DMS114 treated with DMSO at 0.1 percent for 48 hours (cell line): ENCODE measurements around the gene ZBTB8A.
"Not testable (repeated sequence)": the region's sequence is repeated elsewhere in the genome, so short reads cannot be mapped to it uniquely, and the experiment has no call there.

ENCODE experiments used
- DNase-seq: peaks from one replicate; lab custom pipeline; 2025; ENCODE audit not compliant: unreplicated experiment; lab: John Stamatoyannopoulos, UW

The ZBTB8A gene

DNA sequence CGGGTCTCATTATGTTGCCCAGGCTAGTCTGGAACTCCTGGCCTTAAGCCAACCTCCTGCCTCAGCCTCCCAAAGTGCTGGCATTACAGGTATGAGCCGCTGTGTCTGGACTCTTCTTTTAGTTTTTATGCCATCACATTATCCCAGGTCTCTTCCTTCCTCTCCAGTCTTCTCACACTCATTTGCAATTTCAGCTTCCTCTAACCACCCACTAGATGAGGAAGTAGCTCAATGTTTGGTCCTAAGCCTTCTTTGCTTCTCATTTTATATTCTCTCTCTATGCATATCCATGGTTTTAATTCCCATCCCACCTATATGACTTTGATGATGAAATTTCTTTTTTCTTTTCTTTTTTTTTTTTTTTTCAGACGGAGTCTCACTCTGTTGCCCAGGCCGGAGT is 3.1 kb upstream of the ZBTB8A start:
- DNase-seq, result no peak

DNA sequence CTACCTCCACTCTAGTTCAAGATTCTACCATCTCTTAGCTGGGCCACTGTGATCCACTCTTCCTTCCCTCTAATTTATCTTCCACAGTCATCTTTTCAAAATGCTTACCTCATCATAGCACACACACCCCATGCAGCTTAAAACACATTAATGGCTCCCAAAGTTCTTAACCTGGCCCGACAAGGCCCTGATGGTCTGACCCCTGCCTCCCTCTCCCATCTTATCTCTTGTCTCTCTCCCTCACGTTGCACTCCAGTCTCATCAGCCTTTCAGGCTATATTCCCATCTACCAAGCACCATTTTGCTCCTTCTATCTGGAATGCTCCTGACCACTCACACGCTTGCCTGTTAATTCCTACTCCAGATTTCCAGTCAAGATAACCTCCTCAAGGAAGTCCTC is 2.5 kb upstream of the ZBTB8A start:
- no peak for DNase-seq

DNA sequence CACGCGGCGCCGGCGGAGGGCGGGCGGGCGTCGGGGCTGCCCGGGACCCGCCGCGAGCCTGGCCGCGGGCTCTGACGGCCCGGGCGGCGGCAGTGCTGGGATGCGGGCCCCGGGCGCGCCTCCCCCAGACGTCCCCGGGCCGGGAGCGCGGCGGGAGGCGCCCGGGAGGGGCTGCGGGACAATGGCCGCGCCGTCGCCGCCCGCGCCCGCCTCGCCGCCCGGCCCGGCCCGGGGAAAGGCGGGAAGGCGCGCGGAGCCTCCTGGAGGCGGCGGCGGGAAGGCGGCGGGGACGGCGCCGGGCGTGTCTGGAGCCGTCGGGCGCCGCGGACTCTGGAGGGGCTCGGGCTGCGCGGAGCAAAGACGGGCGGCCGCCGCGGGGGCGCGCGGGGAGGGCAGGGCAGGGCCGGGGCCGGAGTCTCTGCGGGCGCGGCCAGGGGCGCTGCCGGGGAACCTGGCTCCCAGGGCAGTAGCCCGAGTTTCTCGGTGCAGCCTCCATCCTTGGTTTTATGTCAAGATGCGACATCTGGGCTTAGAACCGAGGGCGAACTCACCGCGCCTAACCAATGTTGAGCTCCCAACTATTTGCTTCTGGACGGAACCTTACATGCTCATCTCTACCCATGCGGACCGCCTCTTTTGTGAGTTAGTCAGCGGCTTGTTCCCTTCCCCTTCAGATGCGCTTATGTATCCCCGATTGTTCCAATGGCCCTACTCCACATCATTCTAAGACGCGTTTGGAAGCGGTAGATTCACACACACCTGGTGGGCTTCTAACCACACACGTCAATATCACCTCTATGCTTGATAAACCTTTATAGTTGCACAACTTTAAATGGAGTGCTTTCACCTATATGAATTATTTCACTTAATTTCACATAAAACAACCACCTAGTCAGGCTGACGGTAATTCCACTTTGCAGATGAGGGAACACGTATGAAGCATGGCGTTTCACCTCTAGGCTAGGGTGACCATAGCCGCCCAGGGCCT is 651 bp downstream of the ZBTB8A start:
- DNase-seq, result peak; percentile 9

DNA sequence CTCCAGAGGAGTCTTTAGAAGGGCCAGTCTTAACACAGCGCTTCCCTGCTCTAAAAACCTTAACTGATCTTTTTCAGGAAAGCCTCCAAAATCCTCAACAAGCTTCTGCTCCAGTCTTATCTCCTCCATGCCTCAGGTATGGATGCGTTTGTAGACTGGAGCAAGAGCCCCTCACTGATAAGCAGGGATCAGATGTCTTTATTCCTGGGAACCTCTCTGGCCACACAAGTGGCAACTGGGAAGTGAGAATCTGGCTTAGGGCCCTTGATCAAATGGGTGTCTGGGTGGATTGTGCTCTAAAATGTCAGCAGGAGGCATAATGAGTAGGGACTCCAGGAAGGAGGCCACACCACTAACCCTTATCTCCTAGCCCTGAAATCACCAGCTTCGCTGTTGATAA is 1.4 kb downstream of the ZBTB8A start:
- DNase-seq, result no peak

DNA sequence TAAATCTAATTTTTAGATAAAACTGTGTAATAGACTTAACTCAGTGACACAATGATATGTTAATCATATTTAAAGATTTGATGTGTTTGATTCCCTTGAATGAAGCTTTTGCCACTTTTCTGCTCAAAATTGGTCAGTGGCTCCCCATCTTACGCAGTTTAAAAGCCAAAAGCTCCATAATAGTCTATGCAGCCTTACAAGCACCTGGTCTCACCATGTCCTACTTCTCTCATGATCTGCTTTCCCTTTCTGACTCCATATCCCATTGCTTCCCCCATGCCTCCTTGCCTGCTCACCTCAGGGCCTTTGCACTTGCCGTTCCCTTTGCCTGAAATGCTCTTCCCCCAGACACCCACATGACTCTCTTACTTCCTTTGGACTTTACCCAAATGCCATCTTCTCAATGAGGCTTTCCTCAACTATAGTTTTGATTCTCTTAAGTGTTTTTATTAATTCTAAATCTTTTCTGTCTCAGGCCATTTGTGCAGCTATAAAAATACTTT is 1.9 kb downstream of the ZBTB8A start:
- no peak for DNase-seq

DNA sequence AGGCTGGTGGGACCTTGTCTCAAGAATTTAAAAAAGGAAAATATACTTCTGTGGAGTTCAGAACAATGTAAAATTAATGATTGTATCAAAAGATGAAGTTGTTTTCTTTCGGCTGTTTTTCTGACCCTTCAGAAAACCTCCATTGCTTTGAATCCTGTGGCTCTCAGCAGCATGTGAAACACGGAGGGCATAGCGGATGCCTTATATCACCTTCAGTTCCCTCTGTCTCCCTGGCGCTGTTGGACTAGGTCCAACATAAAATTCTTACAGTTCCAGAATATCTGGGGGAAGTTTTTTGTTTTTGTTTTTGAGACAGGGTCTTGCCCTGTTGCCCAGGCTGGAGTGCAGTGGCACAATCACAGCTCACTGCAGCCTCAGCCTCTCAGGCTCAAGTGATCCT is 7.4 kb downstream of the ZBTB8A start:
- DNase-seq, result no peak

DNA sequence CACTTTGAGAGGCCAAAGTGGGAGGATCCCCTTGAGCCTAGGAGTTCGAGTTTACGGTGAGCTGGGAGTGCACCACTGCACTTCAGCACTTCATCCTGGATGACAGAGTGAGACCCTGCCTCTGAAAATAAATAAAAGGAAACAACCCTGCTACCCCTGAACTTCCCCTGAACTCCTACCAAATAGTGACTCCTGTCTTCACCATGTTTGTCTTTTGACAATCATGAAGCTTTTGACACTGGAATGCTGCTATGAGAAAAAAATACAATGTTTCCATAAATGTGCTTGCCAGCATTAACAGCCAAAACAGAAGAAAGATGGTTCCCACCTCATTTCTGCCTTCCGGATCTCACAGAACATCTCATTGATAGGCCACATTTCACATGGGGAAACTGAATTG is 10.4 kb downstream of the ZBTB8A start:
- no peak for DNase-seq

DNA sequence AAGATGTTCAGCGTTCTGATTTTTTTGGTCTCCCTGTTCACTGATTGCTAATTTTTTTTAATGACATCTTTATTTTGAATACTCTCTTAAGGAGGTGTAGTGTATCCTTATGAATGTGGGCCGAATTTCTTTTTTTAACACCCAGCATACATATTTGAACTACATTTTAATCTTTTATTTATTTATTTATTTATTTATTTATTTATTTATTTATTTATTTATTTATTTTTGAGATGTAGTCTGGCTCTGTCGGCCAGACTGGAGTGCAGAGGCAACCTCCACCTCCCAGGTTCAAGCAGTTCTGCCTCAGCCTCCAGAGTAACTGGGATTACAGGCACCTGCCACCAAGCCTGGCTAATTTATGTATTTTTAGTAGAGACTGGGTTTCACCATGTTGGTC is 15.1 kb downstream of the ZBTB8A start:
- no peak for DNase-seq

DNA sequence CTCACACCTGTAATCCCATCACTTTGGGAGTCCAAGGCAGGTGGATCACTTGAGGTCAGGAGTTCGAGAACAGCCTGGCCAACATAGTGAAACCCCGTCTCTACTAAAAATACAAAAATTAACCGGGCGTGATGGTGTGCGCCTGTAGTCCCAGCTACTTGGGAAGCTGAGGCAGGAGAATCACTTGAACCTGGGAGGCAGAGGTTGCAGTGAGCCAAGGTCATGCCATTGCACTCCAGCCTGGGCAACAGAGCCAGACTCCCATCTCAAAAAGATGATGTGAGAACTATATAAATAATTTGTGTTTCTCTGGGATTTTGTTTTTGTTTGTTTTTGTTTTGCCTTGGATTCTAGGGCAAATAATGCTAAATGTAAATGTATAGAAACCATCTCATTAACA is 17.8 kb downstream of the ZBTB8A start:
- DNase-seq, result not testable (repeated sequence)

DNA sequence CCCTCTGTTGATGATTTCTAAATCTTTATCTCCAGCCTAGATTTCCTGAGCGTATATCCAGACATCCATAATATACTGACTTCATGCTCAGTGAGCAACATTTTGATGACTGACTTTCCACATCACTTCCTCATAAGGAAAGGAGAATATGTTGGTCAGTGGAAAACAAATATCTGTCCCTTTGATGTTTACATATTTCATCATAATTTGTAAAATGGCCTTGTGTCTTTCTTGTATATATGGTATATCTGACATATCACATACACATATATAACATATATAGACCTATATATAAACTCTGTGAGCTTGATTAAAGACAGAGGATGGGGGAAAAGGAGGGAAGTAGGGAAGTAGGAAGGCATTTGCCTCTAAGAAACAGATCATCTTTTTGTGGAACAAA is 18.6 kb downstream of the ZBTB8A start:
- DNase-seq, result no peak

DNA sequence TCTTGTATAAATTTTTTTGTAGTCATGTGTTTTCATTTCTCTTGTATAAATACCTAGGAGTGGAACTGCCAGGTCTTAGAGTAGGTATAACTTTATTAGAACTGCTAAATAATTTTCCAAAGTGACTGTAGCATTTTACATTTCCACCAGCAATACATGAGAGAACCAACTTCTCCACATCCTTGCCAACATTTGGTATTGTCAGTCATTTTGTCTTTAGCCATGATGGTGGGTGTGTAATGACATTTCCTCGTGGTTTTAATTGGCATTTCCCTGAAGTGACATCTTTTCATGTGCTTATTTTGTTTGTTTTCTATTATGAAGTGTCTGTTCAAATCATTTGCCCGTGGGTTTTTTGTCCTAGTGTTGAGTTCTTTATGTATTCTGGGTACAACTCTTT is 29.7 kb downstream of the ZBTB8A start:
- no peak for DNase-seq

DNA sequence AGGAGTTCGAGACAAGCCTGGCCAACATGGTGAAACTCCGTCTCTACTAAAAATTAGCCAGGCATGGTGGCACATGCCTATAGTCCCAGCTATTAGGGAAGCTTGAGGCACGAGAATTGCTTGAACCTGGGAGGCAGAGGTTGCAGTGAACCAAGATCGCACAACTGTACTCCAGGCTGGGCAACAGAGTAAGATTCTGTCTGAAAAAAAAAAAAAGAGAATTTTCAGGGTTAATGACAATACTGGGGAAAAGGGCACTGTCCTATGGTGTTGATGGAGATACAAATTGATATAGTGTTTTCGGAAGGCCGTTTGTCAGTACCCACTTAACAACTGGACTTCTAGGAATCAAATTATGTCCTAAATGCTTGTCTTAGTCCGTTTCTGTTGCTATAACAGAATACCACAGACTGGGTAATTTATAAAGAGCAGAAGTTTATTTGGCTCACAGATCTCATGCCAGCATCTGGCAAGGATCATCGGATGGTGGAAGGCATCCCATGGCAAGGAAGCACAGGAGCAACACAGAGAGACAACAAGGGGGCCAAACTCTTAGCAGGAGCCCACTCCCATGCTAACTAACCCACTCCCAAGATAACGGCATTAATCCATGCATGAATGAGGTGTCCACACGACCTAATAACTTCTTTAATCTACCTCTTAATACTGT is 41.3 kb downstream of the ZBTB8A start:
- DNase-seq, result no peak

DNA sequence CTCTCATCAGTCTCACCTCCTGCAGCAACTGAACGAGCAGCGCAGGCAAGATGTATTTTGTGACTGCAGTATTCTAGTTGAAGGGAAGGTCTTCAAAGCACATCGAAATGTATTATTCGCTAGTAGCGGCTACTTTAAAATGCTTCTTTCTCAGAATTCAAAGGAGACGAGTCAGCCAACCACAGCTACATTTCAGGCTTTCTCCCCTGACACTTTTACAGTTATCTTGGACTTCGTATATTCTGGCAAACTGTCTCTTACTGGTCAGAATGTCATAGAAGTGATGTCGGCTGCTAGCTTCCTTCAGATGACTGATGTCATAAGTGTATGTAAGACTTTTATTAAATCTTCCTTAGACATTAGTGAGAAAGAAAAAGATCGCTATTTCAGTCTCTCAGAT is 53.7 kb downstream of the ZBTB8A start:
- DNase-seq, result no peak

DNA sequence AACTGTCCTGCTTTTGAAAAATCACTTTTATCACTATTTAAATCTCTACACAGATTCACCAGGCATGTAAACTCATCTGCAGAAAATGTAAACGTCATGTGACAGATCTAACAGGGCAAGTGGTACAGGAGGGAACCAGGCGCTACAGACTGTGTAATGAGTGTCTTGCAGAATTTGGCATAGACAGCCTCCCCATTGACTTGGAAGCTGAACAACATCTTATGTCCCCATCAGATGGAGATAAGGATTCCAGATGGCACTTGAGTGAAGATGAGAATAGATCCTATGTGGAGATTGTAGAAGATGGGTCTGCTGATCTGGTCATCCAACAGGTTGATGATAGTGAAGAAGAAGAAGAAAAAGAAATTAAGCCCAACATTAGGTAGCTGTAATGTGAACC is 60.8 kb downstream of the ZBTB8A start:
- no peak for DNase-seq

DNA sequence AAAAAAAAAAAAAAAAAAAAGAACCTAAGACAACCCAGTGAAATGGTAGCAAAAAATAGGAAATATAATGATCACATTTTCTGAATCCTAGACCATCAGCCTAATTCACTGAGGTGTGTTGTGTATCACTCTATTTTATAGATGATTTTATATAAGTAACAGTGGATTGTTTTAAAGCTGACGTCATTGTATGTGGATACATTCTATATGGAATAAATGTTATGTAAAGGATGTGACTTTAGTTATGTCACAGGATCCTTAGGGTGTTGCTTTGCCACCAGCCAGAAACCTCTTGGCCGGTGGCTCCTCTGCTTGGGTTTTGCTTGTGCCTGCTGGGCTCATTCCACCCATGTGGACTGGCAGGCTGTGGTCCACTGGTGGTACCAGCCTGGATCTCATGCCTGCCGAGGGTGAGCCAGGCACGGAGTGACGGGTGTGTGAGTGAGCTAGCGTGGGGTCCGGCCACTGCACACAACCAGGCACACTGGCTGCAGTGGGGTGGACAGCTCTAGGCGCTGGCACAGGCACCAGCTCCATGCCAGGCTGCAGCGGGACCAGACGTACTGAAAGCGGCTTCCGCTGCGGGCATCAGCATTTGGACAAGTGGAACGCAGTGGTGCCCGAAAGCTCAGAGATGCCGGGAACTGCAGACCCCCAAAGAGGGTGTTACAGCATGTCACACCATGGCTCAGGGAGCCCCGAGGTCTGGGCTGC is 66.6 kb downstream of the ZBTB8A start:
- no peak for DNase-seq

DNA sequence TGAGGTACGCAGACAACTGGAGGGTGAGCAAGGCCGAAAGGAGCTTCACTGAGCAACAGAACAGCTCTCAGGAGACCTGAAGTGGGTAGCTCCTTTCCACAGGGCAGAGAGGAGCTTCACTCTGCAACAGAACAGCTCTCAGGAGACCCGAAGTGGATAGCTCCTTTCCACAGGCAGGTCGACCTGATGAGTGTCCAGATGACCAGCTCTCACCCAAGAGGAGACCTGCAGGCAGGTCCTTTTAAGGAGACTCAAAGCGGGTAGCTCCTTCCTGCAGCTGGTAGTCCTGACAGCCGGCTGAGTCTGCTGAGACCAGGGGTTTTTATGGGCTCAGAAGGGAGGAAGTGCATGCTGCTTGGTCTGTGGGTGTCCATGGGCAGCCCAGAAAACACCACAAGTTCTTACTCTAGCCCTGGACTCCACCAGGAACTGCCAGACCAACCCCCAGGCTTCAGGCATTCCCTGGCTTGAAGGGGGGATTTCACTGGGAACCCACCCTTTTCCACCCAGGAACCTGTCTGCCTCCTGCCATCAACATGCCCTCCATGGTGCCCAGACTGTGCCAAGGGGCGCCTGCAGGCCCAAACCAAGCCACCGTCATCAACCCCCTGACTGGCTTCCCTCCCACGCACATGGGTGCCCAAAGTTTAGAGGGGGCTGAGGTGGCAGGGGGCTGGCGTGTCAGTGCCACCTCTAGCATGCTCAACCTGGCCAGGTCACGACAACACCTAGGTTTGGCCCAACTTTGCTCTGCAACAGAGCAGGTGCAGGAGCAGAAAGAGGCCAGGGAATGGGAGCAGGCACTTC is 67.5 kb downstream of the ZBTB8A start:
- no peak for DNase-seq

DNA sequence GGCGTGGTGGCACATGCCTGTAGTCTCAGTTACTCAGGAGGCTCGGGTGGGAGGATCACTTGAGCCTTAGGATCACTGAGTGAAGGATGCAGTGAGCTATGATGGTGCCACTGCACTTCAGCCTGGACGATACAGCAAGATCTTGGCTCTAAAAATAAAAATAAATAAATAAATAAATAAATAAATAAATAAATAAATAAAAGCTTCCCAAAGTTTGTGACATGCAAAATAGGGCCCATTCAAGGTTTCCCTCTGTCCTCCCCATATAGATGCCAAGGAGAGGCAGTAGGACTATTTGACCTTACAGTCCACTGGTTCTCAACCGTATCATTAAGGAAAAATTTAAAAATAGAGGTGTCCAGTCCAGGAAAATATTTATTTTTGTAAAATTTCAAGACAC is 70.0 kb downstream of the ZBTB8A start:
- no peak for DNase-seq

DNA sequence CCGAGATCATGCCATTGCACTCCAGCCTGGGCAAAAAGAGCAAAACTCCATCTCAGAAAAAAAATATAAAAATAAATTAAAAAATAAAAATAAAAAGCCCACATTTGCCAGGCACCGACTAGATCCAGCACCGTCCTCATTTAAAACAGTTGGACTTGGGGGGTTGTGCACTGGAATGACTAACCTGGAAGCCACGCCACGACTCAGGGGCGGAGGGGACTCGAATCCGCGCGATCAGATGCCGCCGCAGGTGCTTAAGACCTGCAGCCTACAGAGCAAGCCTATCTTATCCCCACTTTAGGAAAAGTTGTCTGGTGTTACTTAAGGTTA is 72.6 kb downstream of the ZBTB8A start:
- DNase-seq, result no peak

DNA sequence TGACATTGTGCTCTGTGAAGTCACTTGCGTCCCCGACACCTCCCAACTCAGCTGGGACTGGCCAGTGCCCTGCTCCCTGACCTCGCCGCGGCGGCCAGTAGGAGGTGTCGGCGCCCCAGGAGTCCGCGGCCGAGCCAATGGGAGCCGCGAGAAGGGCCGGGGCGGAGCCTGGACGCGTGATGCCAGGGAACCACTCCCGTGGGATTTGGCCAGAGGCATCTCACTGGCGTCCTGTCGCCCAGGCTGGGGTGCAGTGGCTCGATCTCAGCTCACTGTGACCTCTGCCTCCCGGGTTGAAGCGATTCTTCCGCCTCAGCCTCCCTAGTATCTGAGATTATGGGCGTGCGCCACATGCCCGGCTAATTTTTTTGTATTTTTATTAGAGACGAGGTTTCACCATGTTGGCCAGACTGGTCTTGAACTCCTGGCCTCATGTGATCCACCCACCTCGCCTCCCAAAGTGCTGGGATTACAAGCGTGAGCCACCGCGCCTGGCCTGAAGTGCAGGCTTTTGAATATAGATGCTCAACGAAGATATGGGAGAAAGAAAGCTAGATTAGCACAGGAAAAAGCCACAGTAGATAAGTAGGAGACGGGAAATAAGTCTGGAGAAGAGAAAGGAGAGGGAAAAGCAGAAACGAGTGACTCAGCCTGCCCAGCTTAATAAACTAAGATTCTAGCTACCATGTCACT is 73.1 kb downstream of the ZBTB8A start:
- peak; percentile 45 for DNase-seq

DNA sequence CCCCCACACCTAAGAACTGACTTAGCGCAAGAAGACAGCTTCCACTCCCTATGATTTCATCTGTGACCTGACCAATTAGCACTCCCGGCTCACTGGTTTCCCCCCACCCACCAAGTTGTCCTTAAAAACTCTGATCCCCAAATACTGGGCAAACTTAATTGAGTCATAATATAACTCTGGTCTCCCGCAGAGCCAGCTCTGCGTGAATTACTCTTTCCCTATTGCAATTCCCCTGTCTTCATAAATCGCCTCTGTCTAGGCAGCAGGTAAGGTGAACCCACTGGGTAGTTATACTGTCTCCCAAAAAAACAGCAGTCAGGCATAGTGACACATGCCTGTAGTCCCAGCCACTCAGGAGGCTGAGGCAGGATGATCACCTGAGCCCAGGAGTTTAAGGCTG is 74.2 kb downstream of the ZBTB8A start:
- no peak for DNase-seq
